Measurements from ENCODE around the gene GJC3.

GRCh38 chr7:99926321-99926720 is 3.1 kb downstream of the GJC3 start:
- TF ChIP-seq CREB5 (CRISPR knock-in tag; IDR thresholded peaks at IDR 0.05; ENCODE audit: low read depth) (no peak), ZFP3 (CRISPR knock-in tag; IDR thresholded peaks at IDR 0.05) (no peak), PATZ1 (CRISPR knock-in tag; IDR thresholded peaks at IDR 0.05; ENCODE audit: borderline replicate concordance) (no peak), ARNTL (CRISPR knock-in tag; IDR thresholded peaks at IDR 0.05; ENCODE audit: borderline replicate concordance, low read depth) (no peak), ZFP30 (CRISPR knock-in tag; IDR thresholded peaks at IDR 0.05) (no peak)

All from SK-N-SH treated with all-trans-retinoic acid at 6 μM for 48 hours (cell line).